Transverse colon (tissue), 3 donors: ENCODE results near the gene MCCC1.

Experiments used
- EP300 ChIP-seq: sonication (generic); formaldehyde crosslinking; IDR thresholded peaks from one replicate; pipeline ENCODE4 v1.6.1; 2017; ENCODE audit warnings: antibody characterized with exemption, low read depth
- TF ChIP-seq, protein P1 (sequence below), 5 experiments: fragments of 200-600 bp in 3 of 5; fragments of 450-650 bp in 2 of 5; sonication (generic) in 3 of 5; IDR thresholded peaks; 1 replicate in 2 of 5; 2 replicates in 3 of 5; pipeline ENCODE4 v1.5.1; 2016 to 2017; ENCODE audit warnings: antibody characterized with exemption in 5 of 5, inconsistent platforms in 3 of 5, mild to moderate bottlenecking in 2 of 5, moderate library complexity in 1 of 5

DNA sequence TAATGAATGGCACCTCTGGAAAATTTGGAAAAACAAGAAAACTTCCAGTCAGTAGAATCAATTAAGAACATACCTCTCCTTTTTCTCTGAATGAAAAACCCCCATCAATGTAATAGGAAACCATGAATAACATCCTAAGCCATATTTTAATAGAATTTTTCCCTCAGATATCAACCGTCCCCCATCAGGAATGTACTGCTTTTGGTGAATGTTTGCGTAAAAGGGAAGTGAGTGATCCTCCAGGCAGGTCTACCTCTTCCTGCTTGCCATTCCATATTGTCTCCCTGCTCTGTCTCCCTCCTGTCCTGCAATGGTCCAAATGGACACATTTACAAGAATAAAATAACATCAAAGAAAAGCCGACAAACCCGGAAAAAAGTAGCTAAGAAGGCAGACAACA, 32.4 kb upstream of the MCCC1 start:
- TF ChIP-seq EP300: no peak
- TF ChIP-seq, protein P1, sequence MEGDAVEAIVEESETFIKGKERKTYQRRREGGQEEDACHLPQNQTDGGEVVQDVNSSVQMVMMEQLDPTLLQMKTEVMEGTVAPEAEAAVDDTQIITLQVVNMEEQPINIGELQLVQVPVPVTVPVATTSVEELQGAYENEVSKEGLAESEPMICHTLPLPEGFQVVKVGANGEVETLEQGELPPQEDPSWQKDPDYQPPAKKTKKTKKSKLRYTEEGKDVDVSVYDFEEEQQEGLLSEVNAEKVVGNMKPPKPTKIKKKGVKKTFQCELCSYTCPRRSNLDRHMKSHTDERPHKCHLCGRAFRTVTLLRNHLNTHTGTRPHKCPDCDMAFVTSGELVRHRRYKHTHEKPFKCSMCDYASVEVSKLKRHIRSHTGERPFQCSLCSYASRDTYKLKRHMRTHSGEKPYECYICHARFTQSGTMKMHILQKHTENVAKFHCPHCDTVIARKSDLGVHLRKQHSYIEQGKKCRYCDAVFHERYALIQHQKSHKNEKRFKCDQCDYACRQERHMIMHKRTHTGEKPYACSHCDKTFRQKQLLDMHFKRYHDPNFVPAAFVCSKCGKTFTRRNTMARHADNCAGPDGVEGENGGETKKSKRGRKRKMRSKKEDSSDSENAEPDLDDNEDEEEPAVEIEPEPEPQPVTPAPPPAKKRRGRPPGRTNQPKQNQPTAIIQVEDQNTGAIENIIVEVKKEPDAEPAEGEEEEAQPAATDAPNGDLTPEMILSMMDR (IDR thresholded peaks at IDR 0.05): no peak
